ENCODE measurements around the gene CELA2A.
A peak's percentile ranks its signal among the peaks of the same experiment; 100 is the strongest.
"Not testable (repeated sequence)": the region's sequence is repeated elsewhere in the genome, so short reads cannot be mapped to it uniquely, and the experiment has no call there.

Gene CELA2A

GRCh38 chr1:15425521-15425920, 31.0 kb upstream of the CELA2A start:
- no peak for DNase-seq (ENCODE audit: low spot score)

DNA sequence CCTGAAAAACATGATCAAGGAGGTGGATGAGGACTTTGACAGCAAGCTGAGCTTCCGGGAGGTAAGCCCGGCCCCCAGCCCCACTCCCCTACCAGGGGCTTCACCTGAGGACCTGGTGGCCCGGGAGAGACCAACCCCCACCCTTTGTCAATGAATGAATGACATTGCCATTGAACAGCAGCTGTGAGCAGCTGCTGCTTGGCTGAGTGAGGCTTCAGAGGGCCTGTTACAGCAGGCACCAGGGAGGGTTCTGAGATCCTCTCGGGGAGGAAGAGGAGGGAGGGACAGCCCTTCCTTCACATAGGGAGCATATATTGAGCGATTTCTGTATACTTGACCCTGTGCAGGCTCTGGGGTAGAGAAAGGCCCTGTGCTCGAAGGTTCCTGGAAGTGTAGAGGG, 30.6 kb upstream of the CELA2A start:
- no peak for DNase-seq (ENCODE audit: low spot score)

GRCh38 chr1:15426492-15427279, 29.8 kb upstream of the CELA2A start:
- no peak for DNase-seq (ENCODE audit: low spot score)

GRCh38 chr1:15427280-15427666, 29.3 kb upstream of the CELA2A start:
- DNase-seq (ENCODE audit: low spot score): no peak

DNA sequence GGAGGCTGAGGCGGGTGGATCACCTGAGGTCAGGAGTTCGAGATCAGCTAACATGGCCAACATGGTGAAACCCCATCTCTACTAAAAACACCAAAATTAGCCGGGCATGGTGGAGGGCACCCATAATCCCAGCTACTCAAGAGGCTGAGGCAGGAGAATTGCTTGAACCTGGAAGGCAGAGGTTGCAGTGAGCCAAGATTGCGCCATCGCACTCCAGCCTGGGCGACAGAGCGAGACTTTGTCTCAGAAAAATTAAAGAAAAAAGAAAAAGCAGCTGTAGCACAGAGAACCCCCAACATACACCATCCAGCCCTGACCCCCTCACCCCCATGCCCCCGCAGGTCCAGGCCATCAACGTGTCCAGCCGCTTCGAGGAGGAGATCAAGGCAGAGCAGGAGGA, 28.3 kb upstream of the CELA2A start:
- not testable (repeated sequence) for DNase-seq (ENCODE audit: low spot score)

GRCh38 chr1:15428815-15429435, 27.6 kb upstream of the CELA2A start:
- no peak for DNase-seq (ENCODE audit: low spot score)

GRCh38 chr1:15429701-15430149, 26.8 kb upstream of the CELA2A start:
- no peak for DNase-seq (ENCODE audit: low spot score)

GRCh38 chr1:15430787-15431570, 25.6 kb upstream of the CELA2A start:
- DNase-seq (ENCODE audit: low spot score): peak; percentile 90

- no peak for DNase-seq (ENCODE audit: low spot score)
Measured at GRCh38 chr1:15431571-15431948, 25.0 kb upstream of the CELA2A start.

GRCh38 chr1:15432324-15432723, 24.2 kb upstream of the CELA2A start:
- no peak for DNase-seq (ENCODE audit: low spot score)

DNA sequence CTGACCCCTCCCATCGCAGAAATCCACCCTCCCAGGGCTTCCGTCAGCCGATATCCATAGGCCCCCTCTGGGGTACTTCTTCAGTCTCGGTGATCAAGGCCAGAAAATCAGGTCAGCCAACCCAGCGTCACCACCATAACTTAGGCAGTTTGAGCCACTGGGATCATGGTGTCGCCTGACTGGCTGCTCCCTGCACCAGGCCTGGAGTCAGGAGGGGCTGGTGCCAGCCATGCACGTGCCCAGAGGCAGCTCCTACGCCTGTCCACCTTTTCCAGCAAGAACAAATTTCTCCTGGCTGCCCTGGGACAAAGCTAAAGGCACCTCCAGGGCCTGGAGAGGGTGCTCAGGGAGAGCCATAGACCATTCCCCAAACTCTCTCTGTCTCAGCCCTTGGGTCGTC, 23.1 kb upstream of the CELA2A start:
- no peak for DNase-seq (ENCODE audit: low spot score)

GRCh38 chr1:15434739-15435138, 21.8 kb upstream of the CELA2A start:
- DNase-seq (ENCODE audit: low spot score): peak; percentile 67

DNA sequence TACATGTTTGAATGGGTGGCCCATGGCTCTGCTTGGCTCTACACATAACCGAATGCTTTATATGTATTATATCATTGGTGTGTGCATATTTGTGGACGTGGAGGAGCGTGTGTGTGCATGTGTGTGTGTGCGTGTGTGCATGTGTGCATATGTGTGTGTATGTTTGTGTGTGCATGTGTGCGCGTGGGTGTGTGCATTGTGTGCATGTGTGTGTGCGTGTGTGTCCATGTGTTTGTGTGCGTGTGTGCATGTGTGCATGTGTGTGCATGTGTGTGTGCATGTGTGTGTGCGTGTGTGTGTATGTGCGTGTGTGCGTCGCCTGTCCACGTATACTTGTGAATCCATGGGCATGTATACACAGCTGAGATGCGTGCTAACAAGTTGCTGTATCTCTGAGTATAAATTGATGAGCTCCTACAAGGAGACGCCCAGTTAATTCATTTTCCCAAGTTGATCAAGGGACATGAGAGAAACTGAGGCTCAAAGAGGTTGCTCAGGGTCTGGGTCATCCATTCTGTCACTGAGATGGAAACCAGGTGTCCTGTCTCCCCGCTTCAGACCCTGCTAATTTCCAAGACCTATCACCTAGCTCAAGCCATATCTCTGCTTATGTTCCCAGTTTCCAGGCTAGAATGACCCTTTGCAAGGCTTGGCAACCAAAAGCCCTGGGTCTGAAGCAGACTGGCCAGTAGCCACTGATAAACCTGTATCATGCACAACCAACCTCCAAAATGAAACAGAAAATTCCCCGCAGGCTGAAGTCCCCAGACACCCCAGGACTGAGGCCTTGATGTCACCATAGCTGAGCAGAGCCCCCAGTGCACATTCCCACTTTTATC, 21.1 kb upstream of the CELA2A start:
- DNase-seq (ENCODE audit: low spot score): no peak

GRCh38 chr1:15436881-15437442, 19.6 kb upstream of the CELA2A start:
- DNase-seq (ENCODE audit: low spot score): no peak

- no peak for DNase-seq (ENCODE audit: low spot score)
Measured at GRCh38 chr1:15439325-15439724, 17.2 kb upstream of the CELA2A start.

- no peak for DNase-seq (ENCODE audit: low spot score)
Measured at GRCh38 chr1:15440357-15440756, 16.2 kb upstream of the CELA2A start.

- no peak for DNase-seq (ENCODE audit: low spot score)
Measured at GRCh38 chr1:15441247-15441646, 15.3 kb upstream of the CELA2A start.

DNA sequence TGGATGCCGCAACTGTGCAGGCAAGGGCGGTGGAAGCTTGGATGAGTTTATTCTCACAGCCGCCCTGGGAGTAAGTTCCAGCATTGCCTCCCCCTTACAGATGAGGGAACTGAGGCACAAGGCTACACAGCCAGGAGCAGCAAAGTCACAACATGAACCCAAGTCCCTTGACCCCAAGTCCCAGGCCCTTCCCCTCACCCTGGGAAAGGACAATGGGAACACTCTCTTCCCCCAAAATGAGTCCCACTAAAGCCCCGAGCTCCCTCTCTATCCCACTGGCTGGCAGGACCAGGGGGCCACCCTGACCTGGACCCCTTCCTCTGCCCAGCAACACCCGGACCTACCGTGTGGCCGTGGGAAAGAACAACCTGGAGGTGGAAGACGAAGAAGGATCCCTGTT, 14.4 kb upstream of the CELA2A start:
- no peak for DNase-seq (ENCODE audit: low spot score)

DNA sequence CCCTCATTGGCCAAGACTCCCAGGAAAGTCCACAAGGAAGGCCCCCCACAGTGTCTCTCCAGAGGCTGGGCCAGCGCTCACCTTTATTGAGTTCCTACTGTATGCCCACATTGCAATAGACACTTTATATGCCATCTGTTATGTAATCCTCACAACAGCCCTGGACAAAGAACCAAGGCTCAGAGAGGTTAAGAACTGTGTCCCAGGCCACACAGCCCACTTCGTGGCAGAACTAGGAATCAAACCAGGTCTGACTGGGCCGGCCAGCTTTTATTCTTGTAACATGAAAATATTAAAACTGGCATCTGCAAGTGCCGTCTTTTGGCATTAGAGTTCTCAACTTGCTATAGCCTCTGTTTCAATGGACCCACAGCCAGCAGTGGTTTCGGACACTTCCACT, 13.8 kb upstream of the CELA2A start:
- no peak for DNase-seq (ENCODE audit: low spot score)

DNA sequence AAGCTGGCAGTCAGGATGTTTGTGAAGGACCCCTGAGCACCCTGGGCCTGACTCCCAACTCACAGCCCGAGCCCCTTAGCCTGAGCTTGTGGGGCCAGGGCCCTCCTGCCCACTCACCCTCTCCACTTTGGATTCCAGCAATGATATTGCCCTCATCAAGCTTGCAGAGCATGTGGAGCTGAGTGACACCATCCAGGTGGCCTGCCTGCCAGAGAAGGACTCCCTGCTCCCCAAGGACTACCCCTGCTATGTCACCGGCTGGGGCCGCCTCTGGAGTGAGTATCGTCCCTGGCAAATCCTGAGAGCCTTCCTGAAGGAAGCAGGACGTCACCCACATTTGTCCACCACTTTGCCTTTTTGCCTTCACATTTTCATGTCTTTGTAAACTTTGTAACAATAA, 13.3 kb upstream of the CELA2A start:
- no peak for DNase-seq (ENCODE audit: low spot score)

DNA sequence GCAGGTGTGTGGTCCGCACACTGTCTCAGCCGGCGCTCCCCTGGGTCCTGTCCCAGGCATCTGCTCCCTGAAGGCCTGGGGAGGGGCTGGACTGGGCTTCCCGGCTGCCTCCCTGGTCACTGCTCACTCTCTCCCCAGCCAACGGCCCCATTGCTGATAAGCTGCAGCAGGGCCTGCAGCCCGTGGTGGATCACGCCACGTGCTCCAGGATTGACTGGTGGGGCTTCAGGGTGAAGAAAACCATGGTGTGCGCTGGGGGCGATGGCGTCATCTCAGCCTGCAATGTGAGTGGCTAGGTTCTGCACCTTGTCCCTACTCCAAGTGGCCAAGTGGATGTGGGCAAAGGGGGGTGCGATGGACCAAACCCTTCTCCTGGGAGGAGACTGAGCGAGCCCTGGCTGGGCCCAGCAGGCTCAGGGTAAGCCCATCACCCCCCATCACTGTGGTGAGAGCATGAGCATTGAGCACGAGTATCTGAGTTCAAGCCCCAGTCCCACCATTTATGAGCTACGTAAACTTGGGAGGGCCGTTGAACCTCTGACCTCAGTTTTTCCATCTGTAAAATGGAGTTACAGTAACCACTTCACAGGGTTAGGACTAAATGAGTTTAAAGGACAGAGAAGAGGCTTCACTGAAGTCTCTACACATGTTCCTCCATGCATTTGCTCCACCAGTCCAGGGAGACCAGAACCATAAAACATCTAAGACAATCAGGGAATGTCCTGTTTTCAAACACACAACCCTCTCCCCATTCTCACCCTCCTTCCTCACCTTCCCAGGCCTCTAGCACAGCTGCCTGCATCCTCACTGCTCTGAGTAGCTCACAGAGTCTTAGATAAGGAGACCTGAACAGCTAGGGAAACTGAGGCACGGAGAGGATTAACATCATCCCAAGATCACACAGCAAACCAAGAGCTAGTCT, 11.8 kb upstream of the CELA2A start:
- no peak for DNase-seq (ENCODE audit: low spot score)

Data from GM03348 (cell line).